Measurements from ENCODE around the gene MED26. TPM values are rescaled to one million over a fixed set of nuclear protein-coding genes. Genes with fewer than 3 reads are reported as not detected.
A peak's percentile ranks its signal among the peaks of the same experiment; 100 is the strongest.

MED26 gene
- total and polyA plus RNA-seq, 9 of the 15 experiments (the other 6 are each of a cell fraction or from before 2014, with no cell fraction given) = 0.71 to 15.1 (median 6.2) TPM

DNA sequence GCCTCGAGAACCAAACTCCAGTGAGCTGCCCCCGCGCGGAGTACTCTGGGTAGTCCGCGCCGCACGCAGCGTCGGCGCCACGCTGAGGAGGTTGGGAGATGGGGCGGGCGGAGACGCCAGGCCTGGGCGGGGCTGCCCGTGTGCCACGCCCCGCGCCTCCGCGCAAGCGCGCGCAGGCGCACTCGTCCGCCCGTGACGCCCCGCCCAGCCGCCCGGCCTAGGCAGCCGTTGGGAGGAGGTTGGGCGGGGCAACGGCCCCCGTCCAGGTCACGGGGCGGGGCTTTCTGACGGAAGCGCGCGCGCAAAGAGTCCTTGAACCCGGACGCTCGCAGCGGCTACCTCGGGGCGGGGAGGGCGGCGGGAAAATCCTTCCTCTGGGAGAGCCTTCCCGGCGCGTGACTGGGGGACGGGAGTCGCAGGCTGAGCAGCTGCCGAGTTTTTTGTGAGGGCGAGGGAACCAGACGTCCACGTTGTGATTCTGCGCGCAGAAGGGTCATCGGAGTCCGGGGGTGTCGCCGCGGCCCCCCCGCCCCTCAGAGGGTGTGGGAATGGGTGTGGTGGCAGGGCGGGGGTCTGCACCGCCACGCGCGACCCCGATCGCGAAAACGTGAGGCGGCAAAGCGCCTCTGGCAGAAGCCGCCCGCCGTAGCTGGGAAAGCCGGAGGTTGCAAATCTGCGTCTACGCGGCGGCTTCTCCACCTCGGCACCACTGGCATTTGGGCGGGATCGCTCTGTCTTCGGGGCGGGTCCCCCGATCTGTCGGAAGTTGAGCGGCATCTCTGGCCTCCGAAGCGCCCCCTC is at the start of gene MED26 (continued):
- TF ChIP-seq, protein P1, sequence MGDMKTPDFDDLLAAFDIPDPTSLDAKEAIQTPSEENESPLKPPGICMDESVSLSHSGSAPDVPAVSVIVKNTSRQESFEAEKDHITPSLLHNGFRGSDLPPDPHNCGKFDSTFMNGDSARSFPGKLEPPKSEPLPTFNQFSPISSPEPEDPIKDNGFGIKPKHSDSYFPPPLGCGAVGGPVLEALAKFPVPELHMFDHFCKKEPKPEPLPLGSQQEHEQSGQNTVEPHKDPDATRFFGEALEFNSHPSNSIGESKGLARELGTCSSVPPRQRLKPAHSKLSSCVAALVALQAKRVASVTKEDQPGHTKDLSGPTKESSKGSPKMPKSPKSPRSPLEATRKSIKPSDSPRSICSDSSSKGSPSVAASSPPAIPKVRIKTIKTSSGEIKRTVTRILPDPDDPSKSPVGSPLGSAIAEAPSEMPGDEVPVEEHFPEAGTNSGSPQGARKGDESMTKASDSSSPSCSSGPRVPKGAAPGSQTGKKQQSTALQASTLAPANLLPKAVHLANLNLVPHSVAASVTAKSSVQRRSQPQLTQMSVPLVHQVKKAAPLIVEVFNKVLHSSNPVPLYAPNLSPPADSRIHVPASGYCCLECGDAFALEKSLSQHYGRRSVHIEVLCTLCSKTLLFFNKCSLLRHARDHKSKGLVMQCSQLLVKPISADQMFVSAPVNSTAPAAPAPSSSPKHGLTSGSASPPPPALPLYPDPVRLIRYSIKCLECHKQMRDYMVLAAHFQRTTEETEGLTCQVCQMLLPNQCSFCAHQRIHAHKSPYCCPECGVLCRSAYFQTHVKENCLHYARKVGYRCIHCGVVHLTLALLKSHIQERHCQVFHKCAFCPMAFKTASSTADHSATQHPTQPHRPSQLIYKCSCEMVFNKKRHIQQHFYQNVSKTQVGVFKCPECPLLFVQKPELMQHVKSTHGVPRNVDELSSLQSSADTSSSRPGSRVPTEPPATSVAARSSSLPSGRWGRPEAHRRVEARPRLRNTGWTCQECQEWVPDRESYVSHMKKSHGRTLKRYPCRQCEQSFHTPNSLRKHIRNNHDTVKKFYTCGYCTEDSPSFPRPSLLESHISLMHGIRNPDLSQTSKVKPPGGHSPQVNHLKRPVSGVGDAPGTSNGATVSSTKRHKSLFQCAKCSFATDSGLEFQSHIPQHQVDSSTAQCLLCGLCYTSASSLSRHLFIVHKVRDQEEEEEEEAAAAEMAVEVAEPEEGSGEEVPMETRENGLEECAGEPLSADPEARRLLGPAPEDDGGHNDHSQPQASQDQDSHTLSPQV (IDR thresholded peaks at IDR 0.05) = no peak
- TF ChIP-seq DPF2 (IDR thresholded peaks at IDR 0.05) = peak; percentile 63
- no peak for TF ChIP-seq ZNF699 (CRISPR knock-in tag; IDR thresholded peaks at IDR 0.05; ENCODE audit: insufficient replicate concordance)
- TF ChIP-seq, protein P2, sequence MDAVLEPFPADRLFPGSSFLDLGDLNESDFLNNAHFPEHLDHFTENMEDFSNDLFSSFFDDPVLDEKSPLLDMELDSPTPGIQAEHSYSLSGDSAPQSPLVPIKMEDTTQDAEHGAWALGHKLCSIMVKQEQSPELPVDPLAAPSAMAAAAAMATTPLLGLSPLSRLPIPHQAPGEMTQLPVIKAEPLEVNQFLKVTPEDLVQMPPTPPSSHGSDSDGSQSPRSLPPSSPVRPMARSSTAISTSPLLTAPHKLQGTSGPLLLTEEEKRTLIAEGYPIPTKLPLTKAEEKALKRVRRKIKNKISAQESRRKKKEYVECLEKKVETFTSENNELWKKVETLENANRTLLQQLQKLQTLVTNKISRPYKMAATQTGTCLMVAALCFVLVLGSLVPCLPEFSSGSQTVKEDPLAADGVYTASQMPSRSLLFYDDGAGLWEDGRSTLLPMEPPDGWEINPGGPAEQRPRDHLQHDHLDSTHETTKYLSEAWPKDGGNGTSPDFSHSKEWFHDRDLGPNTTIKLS (IDR thresholded peaks at IDR 0.05; ENCODE audit: borderline replicate concordance, low read depth) = peak; percentile 73; the same call in 1 of the 2 replicates
- peak; percentile 83 for TF ChIP-seq CREM (IDR thresholded peaks at IDR 0.05; ENCODE audit: low read depth)
- TF ChIP-seq KLF10 (CRISPR knock-in tag; IDR thresholded peaks at IDR 0.05) = no peak
- TF ChIP-seq HOXB6 (CRISPR knock-in tag; IDR thresholded peaks at IDR 0.05; ENCODE audit: borderline replicate concordance) = no peak
- no peak for TF ChIP-seq ETV6 (IDR thresholded peaks at IDR 0.05; ENCODE audit: borderline replicate concordance in 1 of 2, low read depth in 2 of 2, low read length in 1 of 2)
- no peak for TF ChIP-seq ETV6 (CRISPR knock-in tag; IDR thresholded peaks at IDR 0.05; ENCODE audit: borderline replicate concordance)
- TF ChIP-seq STAG1 (CRISPR knock-in tag; IDR thresholded peaks at IDR 0.05; ENCODE audit: borderline replicate concordance) = no peak
- TF ChIP-seq GABPA (tag; conservative IDR thresholded peaks at IDR 0.05; ENCODE audit: low read depth) = peak; percentile 53; the same call in 1 of the 2 replicates
- TF ChIP-seq SMARCE1 (IDR thresholded peaks at IDR 0.05) = no peak
- TF ChIP-seq, protein P3, sequence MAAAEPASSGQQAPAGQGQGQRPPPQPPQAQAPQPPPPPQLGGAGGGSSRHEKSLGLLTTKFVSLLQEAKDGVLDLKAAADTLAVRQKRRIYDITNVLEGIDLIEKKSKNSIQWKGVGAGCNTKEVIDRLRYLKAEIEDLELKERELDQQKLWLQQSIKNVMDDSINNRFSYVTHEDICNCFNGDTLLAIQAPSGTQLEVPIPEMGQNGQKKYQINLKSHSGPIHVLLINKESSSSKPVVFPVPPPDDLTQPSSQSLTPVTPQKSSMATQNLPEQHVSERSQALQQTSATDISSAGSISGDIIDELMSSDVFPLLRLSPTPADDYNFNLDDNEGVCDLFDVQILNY (CRISPR knock-in tag; IDR thresholded peaks at IDR 0.05) = no peak
- 0 out of 2 replicates have a peak, but pooled peaks have one; percentile 5 for TF ChIP-seq NFE2 (IDR thresholded peaks at IDR 0.05; ENCODE audit: low read depth)
- TF ChIP-seq, protein P4, sequence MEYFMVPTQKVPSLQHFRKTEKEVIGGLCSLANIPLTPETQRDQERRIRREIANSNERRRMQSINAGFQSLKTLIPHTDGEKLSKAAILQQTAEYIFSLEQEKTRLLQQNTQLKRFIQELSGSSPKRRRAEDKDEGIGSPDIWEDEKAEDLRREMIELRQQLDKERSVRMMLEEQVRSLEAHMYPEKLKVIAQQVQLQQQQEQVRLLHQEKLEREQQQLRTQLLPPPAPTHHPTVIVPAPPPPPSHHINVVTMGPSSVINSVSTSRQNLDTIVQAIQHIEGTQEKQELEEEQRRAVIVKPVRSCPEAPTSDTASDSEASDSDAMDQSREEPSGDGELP (CRISPR knock-in tag; IDR thresholded peaks at IDR 0.05; ENCODE audit: borderline replicate concordance) = peak; percentile 29; the same call in 1 of the 2 replicates
- TF ChIP-seq NRF1 (conservative IDR thresholded peaks at IDR 0.05 in 1 of 2, IDR thresholded peaks at IDR 0.05 in 1 of 2) = peak; percentile 97
- peak; percentile 64; the same call in 1 of the 2 replicates for TF ChIP-seq MTA3 (IDR thresholded peaks at IDR 0.05; ENCODE audit: borderline replicate concordance)
- TF ChIP-seq HMG20B (CRISPR knock-in tag; IDR thresholded peaks at IDR 0.05) = no peak
- peak; percentile 80 for TF ChIP-seq RB1 (IDR thresholded peaks at IDR 0.05; ENCODE audit: low read depth)
- TF ChIP-seq CXXC5 (CRISPR knock-in tag; IDR thresholded peaks at IDR 0.05) = peak; percentile 83
- TF ChIP-seq ZNF75A (CRISPR knock-in tag; IDR thresholded peaks at IDR 0.05) = no peak
- TF ChIP-seq MTA1 (IDR thresholded peaks at IDR 0.05; ENCODE audit: borderline replicate concordance) = no peak

Measured in K562 (cell line).